ENCODE measurements around the gene FZD8. TPM values are rescaled to one million over a fixed set of nuclear protein-coding genes. Genes with fewer than 3 reads are reported as not detected.

Gene FZD8
- polyA plus RNA-seq, 2 of the 4 experiments (the other 2 are of a cell fraction), result 4.4 to 13.4 TPM

- TF ChIP-seq REST (IDR thresholded peaks at IDR 0.05) (no peak), ZC3H11A (IDR thresholded peaks at IDR 0.05) (no peak), BHLHE40 (IDR thresholded peaks at IDR 0.05; ENCODE audit: low read depth, low read length) (no peak), KDM1A (IDR thresholded peaks at IDR 0.05; ENCODE audit: low read depth) (no peak), HDAC2 (IDR thresholded peaks at IDR 0.05) (no peak), ZFP36 (IDR thresholded peaks at IDR 0.05; ENCODE audit: borderline replicate concordance, partially characterized antibody) (no peak), CHD4 (IDR thresholded peaks at IDR 0.05; ENCODE audit: borderline replicate concordance) (no peak)
Observed at GRCh38 chr10:35605191-35605590, 36.9 kb downstream of the FZD8 start, which contains the start of gene GJD4 (continued).

- Histone ChIP-seq H3K4me1 (no peaks in the 10 kb centered on the region), H3K27ac (no peak overlapping the region), H3K4me3 (no peak overlapping the region), H3K9me3 (no peaks in the 10 kb centered on the region), H3K4me2 (no peak overlapping the region)
- FAIRE-seq (no peak), ATAC-seq (peak in 1 of 2 experiments; percentile 48; a peak in 2 of 6 replicates), DNase-seq (ENCODE audit: low read depth in 1 of 2, low spot score in 1 of 2) (peak in 1 of 2 experiments; percentile 16)
- 29% methylated on average over 2 of the region's 2 CpGs for WGBS (ENCODE audit: missing lambda C conversion rate)
- TF ChIP-seq SMC3 (IDR thresholded peaks at IDR 0.05) (no peak), CBX2 (IDR thresholded peaks at IDR 0.05; ENCODE audit: borderline replicate concordance, low read depth) (no peak), NPAS2 (CRISPR knock-in tag; IDR thresholded peaks at IDR 0.05; ENCODE audit: borderline replicate concordance) (no peak), CHD2 (IDR thresholded peaks at IDR 0.05; ENCODE audit: low read length, partially characterized antibody) (no peak), ESRRA (IDR thresholded peaks at IDR 0.05; ENCODE audit: borderline replicate concordance, low read length) (no peak), POLR2A (IDR thresholded peaks at IDR 0.05; ENCODE audit: low read length) (no peak), CBX8 (IDR thresholded peaks at IDR 0.05) (no peak), FOSL2 (IDR thresholded peaks at IDR 0.05) (no peak), FOSL2 (CRISPR knock-in tag; IDR thresholded peaks at IDR 0.05) (no peak), HES2 (IDR thresholded peaks at IDR 0.05) (no peak), CEBPB (IDR thresholded peaks at IDR 0.05) (no peak), MAZ (IDR thresholded peaks at IDR 0.05; ENCODE audit: borderline replicate concordance, low read depth, low read length) (no peak), HOXB13 (CRISPR knock-in tag; IDR thresholded peaks at IDR 0.05; ENCODE audit: low read depth) (no peak), KDM1A (IDR thresholded peaks at IDR 0.05; ENCODE audit: low read depth) (no peak), ELK1 (IDR thresholded peaks at IDR 0.05; ENCODE audit: low read depth, low read length) (no peak), ZFP36 (IDR thresholded peaks at IDR 0.05; ENCODE audit: borderline replicate concordance, partially characterized antibody) (no peak), BCL3 (IDR thresholded peaks at IDR 0.05) (no peak), GATA3 (IDR thresholded peaks at IDR 0.05; ENCODE audit: borderline replicate concordance) (no peak), HDAC2 (IDR thresholded peaks at IDR 0.05) (no peak)
- CTCF ChIA-PET, result interaction anchor here (0.7 to 1.5 kb wide), 5 partner anchors 9 to 479 kb away, joined by 3 to 5 read pairs (median 3); no protein-coding TSS in a partner anchor
- POLR2A ChIA-PET, result no interaction called here
Observed at GRCh38 chr10:35600193-35600592, 41.9 kb downstream of the FZD8 start.

Data from A549 (cell line).